ENCODE measurements around the gene ARG2. TPM values are rescaled to one million over a fixed set of nuclear protein-coding genes. Genes with fewer than 3 reads are reported as not detected.

Gene ARG2
- total RNA-seq, 1 donor from 2014 or later, result 0.40 TPM

DNA sequence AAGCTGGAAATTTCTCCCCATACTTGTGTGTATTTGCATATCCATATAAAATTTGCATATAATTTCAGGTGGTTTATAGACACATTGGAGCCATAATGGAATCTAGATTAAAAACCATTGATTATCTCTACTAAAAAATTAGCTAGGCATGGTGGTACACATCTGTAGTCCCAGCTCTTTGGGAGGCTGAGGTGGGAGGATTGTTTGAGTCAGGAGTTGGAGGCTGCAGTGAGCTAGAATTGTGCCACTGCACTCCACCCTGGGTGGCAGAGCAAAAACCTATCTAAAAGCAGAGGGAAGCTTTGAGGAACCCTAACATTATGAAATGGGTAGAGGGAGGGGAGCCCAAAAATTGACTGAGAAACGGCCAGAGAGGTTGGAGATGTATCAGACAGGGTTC is 78.5 kb downstream of the ARG2 start:
- DNase-seq (no peak), ATAC-seq (ENCODE audit: low read depth) (no peak)
- Mint-ChIP-seq H3K27ac (no peak overlapping the region), H3K27me3 (no peaks in the 10 kb centered on the region), H3K4me3 (no peak overlapping the region), H3K4me1 (peaks cover 13% of the 10 kb centered on the region), H3K36me3 (ENCODE audit: low read depth) (peaks cover 3% of the 10 kb centered on the region), H3K9me3 (no peaks in the 10 kb centered on the region)
- ChIA-PET POLR2A (no interaction called here), CTCF (no interaction called here)
- intact Hi-C loops (cut with micrococcal nuclease), result no loop called here
- TF ChIP-seq, protein P1, sequence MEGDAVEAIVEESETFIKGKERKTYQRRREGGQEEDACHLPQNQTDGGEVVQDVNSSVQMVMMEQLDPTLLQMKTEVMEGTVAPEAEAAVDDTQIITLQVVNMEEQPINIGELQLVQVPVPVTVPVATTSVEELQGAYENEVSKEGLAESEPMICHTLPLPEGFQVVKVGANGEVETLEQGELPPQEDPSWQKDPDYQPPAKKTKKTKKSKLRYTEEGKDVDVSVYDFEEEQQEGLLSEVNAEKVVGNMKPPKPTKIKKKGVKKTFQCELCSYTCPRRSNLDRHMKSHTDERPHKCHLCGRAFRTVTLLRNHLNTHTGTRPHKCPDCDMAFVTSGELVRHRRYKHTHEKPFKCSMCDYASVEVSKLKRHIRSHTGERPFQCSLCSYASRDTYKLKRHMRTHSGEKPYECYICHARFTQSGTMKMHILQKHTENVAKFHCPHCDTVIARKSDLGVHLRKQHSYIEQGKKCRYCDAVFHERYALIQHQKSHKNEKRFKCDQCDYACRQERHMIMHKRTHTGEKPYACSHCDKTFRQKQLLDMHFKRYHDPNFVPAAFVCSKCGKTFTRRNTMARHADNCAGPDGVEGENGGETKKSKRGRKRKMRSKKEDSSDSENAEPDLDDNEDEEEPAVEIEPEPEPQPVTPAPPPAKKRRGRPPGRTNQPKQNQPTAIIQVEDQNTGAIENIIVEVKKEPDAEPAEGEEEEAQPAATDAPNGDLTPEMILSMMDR (IDR thresholded peaks at IDR 0.05), result no peak

Other genes with a start within 250 kb of the ARG2 start
- not detected in 2 replicates for gene PLEK2, start 207.8 kb upstream of the ARG2 start, total RNA-seq
- gene TMEM229B, start 131.2 kb upstream of the ARG2 start, total RNA-seq, result 3.3 and 3.7 TPM in 2 replicates
- 0.20 and 0.61 TPM in 2 replicates for gene PLEKHH1, start 86.6 kb upstream of the ARG2 start, total RNA-seq
- gene PIGH, start 19.7 kb upstream of the ARG2 start, total RNA-seq, result 21.9 and 26.4 TPM in 2 replicates
- 76.3 and 78.9 TPM in 2 replicates for gene VTI1B, start 54.7 kb downstream of the ARG2 start, total RNA-seq
- 33.0 and 34.7 TPM in 2 replicates for gene RDH11, start 75.8 kb downstream of the ARG2 start, total RNA-seq
- not detected in 2 replicates for gene RDH12, start 82.0 kb downstream of the ARG2 start, total RNA-seq
- gene ZFYVE26, start 196.7 kb downstream of the ARG2 start, total RNA-seq, result 40.7 and 41.1 TPM in 2 replicates
- gene RAD51B, start 199.9 kb downstream of the ARG2 start, total RNA-seq, result 40.0 and 53.9 TPM in 2 replicates